Memory B cell (primary cell): ENCODE measurements around the gene ACP2.

Experiments used
- ATAC-seq: fragments of 150-1000 bp; cut with Tn5 transposase; 2 replicates; pipeline ENCODE4 v1.10.0; 2021; ENCODE audit warnings: low read depth, mild to moderate bottlenecking, moderate library complexity
- DNase-seq, 2 donors: peaks; one replicate each; pipeline ENCODE4 v3.0.0; 2022; ENCODE audit warnings: low spot score in 2 of 2
- H3K27ac Mint-ChIP-seq: one replicate; pipeline ENCODE4 v1.8.0; 2022; ENCODE audit warnings: mild to moderate bottlenecking, moderate library complexity, mixed read lengths
- H3K27me3 Mint-ChIP-seq: one replicate; pipeline ENCODE4 v1.8.0; 2022; ENCODE audit warnings: mixed read lengths
- H3K36me3 Mint-ChIP-seq: one replicate; pipeline ENCODE4 v1.8.0; 2022; ENCODE audit warnings: mild to moderate bottlenecking, mixed read lengths
- H3K4me1 Mint-ChIP-seq: one replicate; pipeline ENCODE4 v1.8.0; 2022; ENCODE audit warnings: mixed read lengths
- H3K4me3 Mint-ChIP-seq: one replicate; pipeline ENCODE4 v1.8.0; 2022; ENCODE audit warnings: mild to moderate bottlenecking, moderate library complexity, mixed read lengths
- H3K9me3 Mint-ChIP-seq: one replicate; pipeline ENCODE4 v1.8.0; 2022; ENCODE audit warnings: mixed read lengths

The ACP2 gene

GRCh38 chr11:47259232-47259977 is 10.8 kb upstream of the ACP2 start:
- peaks cover 1% of the 10 kb centered on the region for H3K36me3 Mint-ChIP-seq
- H3K4me3 Mint-ChIP-seq, result no peak overlapping the region
- H3K9me3 Mint-ChIP-seq, result no peaks in the 10 kb centered on the region
- H3K27me3 Mint-ChIP-seq, result no peaks in the 10 kb centered on the region
- peaks cover 5% of the 10 kb centered on the region for H3K4me1 Mint-ChIP-seq
- ATAC-seq (peak; percentile 59), DNase-seq (no peak)
- H3K27ac Mint-ChIP-seq, result no peak overlapping the region

GRCh38 chr11:47258317-47258902 is 9.8 kb upstream of the ACP2 start:
- Mint-ChIP-seq H3K4me3 (no peak overlapping the region), H3K27me3 (no peaks in the 10 kb centered on the region), H3K27ac (no peak overlapping the region), H3K36me3 (peaks cover 1% of the 10 kb centered on the region), H3K4me1 (peaks cover 5% of the 10 kb centered on the region), H3K9me3 (no peaks in the 10 kb centered on the region)
- ATAC-seq, result no peak
- no peak for DNase-seq

- ATAC-seq (no peak), DNase-seq (no peak)
- Mint-ChIP-seq H3K27me3 (no peaks in the 10 kb centered on the region), H3K27ac (no peak within 1 kb of the TSS), H3K9me3 (no peaks in the 10 kb centered on the region), H3K4me1 (peaks cover 5% of the 10 kb centered on the region), H3K4me3 (no peak within 1 kb of the TSS), H3K36me3 (peaks cover 1% of the 10 kb centered on the region)
Observed at GRCh38 chr11:47257517-47258316, 9.1 kb upstream of the ACP2 start, which contains the start of gene NR1H3. NR1H3 (plus strand) TSS chr11:47257996; CDS start chr11:47259217, 1,221 bp downstream.

- DNase-seq, result no peak
- Mint-ChIP-seq H3K27me3 (no peaks in the 10 kb centered on the region), H3K9me3 (no peaks in the 10 kb centered on the region), H3K27ac (no peak overlapping the region), H3K4me3 (no peak overlapping the region), H3K4me1 (peaks cover 5% of the 10 kb centered on the region), H3K36me3 (peaks cover 1% of the 10 kb centered on the region)
- ATAC-seq, result no peak
Observed at GRCh38 chr11:47257177-47257516, 8.5 kb upstream of the ACP2 start.

- no peaks in the 10 kb centered on the region for H3K9me3 Mint-ChIP-seq
- no peak for ATAC-seq
Observed at GRCh38 chr11:47256374-47256773, 7.8 kb upstream of the ACP2 start.

GRCh38 chr11:47254386-47254785 is 5.8 kb upstream of the ACP2 start:
- no peak for ATAC-seq
- Mint-ChIP-seq H3K4me1 (peaks cover 7% of the 10 kb centered on the region), H3K27me3 (no peaks in the 10 kb centered on the region), H3K36me3 (peaks cover 1% of the 10 kb centered on the region), H3K4me3 (no peak overlapping the region), H3K9me3 (no peaks in the 10 kb centered on the region), H3K27ac (peak overlapping the region; percentile 3)
- DNase-seq, result no peak

More at GRCh38 chr11:47256374-47256773, 7.8 kb upstream of the ACP2 start:
- H3K36me3 Mint-ChIP-seq, result peaks cover 1% of the 10 kb centered on the region
- no peak overlapping the region for H3K27ac Mint-ChIP-seq
- H3K4me1 Mint-ChIP-seq, result peaks cover 7% of the 10 kb centered on the region
- no peak overlapping the region for H3K4me3 Mint-ChIP-seq
- no peak for DNase-seq
- H3K27me3 Mint-ChIP-seq, result no peaks in the 10 kb centered on the region

DNA sequence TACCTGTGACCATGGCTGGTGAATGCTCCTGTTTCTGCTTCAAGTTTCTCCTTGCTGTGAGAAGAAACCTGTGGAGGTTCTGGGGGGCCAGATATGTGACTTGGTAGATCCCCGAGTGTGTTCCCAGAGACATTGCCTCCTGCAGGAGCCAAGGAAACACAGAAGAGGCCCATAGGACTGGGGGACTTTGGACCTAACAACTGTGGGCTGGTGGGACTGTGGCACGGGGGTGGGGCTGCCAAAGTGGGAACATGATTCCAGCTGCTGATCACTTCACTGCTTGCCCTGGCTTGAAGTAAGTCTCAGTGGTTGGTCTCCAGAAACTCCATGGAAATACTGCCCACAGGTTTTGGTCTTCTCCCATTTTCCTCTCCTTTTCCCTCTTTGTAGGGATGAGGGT is 5.0 kb upstream of the ACP2 start:
- Mint-ChIP-seq H3K27ac (no peak overlapping the region), H3K4me1 (peaks cover 11% of the 10 kb centered on the region)

GRCh38 chr11:47251751-47252150 is 3.1 kb upstream of the ACP2 start:
- no peak for ATAC-seq
- no peaks in the 10 kb centered on the region for H3K9me3 Mint-ChIP-seq

More for the DNA sequence above, 5.0 kb upstream of the ACP2 start:
- no peak overlapping the region for H3K4me3 Mint-ChIP-seq
- no peaks in the 10 kb centered on the region for H3K9me3 Mint-ChIP-seq
- ATAC-seq (no peak), DNase-seq (no peak)
- H3K36me3 Mint-ChIP-seq, result peaks cover 1% of the 10 kb centered on the region
- H3K27me3 Mint-ChIP-seq, result no peaks in the 10 kb centered on the region

GRCh38 chr11:47249378-47249715 is 733 bp upstream of the ACP2 start:
- H3K9me3 Mint-ChIP-seq, result no peaks in the 10 kb centered on the region
- H3K4me1 Mint-ChIP-seq, result peaks cover 11% of the 10 kb centered on the region
- DNase-seq (no peak), ATAC-seq (no peak)
- peak overlapping the region; percentile 96 for H3K27ac Mint-ChIP-seq
- no peaks in the 10 kb centered on the region for H3K27me3 Mint-ChIP-seq
- H3K36me3 Mint-ChIP-seq, result peaks cover 2% of the 10 kb centered on the region
- peak overlapping the region; percentile 95 for H3K4me3 Mint-ChIP-seq

More at GRCh38 chr11:47251751-47252150, 3.1 kb upstream of the ACP2 start:
- H3K4me3 Mint-ChIP-seq, result no peak overlapping the region
- H3K27ac Mint-ChIP-seq, result no peak overlapping the region
- peaks cover 13% of the 10 kb centered on the region for H3K4me1 Mint-ChIP-seq
- peaks cover 1% of the 10 kb centered on the region for H3K36me3 Mint-ChIP-seq
- no peaks in the 10 kb centered on the region for H3K27me3 Mint-ChIP-seq
- no peak for DNase-seq

DNA sequence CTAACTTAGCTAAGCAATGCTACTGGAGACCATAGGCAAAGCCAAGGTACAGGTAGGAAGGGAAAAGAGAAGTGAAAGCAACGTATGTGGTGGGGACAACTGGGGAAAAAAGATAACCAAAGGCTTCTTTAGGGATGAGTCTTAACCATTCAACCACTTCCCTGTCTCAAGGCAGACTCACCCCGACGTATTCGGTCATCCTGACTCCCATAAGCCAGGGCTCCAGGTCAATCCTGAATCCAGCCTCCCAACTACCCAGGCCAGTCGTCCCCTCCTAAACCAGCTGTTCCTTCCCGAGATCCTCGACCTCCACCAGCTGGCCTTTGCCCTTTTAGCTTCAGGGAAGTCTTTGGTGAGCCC is 330 bp downstream of the ACP2 start:
- H3K4me3 Mint-ChIP-seq, result peak overlapping the region; percentile 95
- H3K4me1 Mint-ChIP-seq, result peaks cover 11% of the 10 kb centered on the region
- peak overlapping the region; percentile 96 for H3K27ac Mint-ChIP-seq
- peak; percentile 12 for ATAC-seq
- H3K36me3 Mint-ChIP-seq, result peaks cover 2% of the 10 kb centered on the region
- no peaks in the 10 kb centered on the region for H3K27me3 Mint-ChIP-seq
- no peak for DNase-seq
- no peaks in the 10 kb centered on the region for H3K9me3 Mint-ChIP-seq

GRCh38 chr11:47247502-47247901 is 1.1 kb downstream of the ACP2 start:
- DNase-seq (no peak), ATAC-seq (no peak)
- H3K9me3 Mint-ChIP-seq, result no peaks in the 10 kb centered on the region
- peak overlapping the region; percentile 95 for H3K4me3 Mint-ChIP-seq
- no peak overlapping the region for H3K27ac Mint-ChIP-seq
- H3K36me3 Mint-ChIP-seq, result peaks cover 2% of the 10 kb centered on the region
- peaks cover 11% of the 10 kb centered on the region for H3K4me1 Mint-ChIP-seq
- H3K27me3 Mint-ChIP-seq, result no peaks in the 10 kb centered on the region

DNA sequence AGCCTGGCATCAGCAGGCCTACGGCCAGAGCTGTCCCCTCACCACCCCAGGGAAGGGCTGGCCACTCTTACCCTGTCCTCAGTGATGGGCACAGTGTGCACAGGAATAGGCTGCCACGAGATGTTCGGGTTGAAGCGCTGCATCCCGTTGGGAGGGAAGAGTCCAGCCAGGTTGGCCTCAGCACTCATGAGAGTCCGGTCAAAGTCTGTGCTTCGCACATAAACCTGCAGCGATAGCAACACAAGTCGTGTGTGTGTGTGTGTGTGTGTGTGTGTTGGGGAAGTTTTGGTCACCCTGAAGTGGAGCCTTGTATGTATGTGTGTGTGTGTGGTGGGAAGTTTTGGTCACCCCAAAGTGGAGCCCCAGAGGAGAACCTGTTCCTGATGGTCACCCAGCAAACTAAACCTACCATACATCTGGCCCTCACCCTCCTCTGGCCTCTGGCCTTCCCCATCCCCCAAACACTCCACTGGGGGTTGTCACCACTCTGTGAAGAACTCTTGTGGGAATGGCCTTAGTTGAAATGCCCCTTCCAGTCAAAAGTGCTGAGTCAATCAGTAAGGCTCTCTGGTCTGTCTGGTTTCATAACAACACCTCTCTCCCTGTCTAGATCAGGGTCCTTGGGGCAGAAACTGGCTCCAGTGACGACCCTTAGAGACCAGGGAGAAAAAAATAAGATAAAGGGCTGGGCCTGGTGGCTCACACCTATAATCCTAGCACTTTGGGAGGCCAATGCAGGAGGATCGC is 2.8 kb downstream of the ACP2 start:
- ATAC-seq (no peak), DNase-seq (no peak)
- H3K27ac Mint-ChIP-seq, result no peak overlapping the region
- H3K36me3 Mint-ChIP-seq, result peaks cover 14% of the 10 kb centered on the region
- no peak overlapping the region for H3K4me3 Mint-ChIP-seq
- no peaks in the 10 kb centered on the region for H3K27me3 Mint-ChIP-seq
- H3K4me1 Mint-ChIP-seq, result peaks cover 9% of the 10 kb centered on the region
- no peaks in the 10 kb centered on the region for H3K9me3 Mint-ChIP-seq

GRCh38 chr11:47244448-47245350 is 3.9 kb downstream of the ACP2 start:
- peaks cover 9% of the 10 kb centered on the region for H3K4me1 Mint-ChIP-seq
- H3K27ac Mint-ChIP-seq, result no peak overlapping the region
- ATAC-seq (no peak), DNase-seq (no peak)
- H3K36me3 Mint-ChIP-seq, result peaks cover 18% of the 10 kb centered on the region
- no peaks in the 10 kb centered on the region for H3K27me3 Mint-ChIP-seq
- H3K9me3 Mint-ChIP-seq, result no peaks in the 10 kb centered on the region
- H3K4me3 Mint-ChIP-seq, result no peak overlapping the region
